ENCODE measurements around the gene BCAS1.

DNA sequence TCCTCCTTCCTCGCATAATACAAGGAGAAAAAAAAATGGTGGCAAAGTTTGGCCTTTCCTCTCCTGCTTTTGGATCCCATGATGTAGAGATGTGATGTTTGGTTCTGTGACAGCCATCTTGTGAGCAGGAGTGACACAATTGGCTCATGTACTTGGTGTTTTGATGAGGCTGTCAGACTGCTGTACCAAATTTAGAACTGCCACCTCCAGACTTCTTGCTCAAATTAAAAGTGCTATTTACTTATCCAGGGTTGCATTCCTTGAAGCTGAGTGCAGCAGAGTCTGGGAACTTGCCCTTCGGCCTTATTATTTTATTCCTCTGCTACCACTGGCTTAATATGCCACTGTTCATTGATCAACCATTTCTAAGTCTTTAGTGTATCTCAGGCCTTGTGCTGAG, 21.9 kb downstream of the BCAS1 start:
- TF ChIP-seq POLR2A (IDR thresholded peaks at IDR 0.05; ENCODE audit: low read depth, low read length) (no peak), MYC (IDR thresholded peaks at IDR 0.05; ENCODE audit: low read depth, low read length) (no peak), EZH2 (IDR thresholded peaks at IDR 0.05; ENCODE audit: borderline replicate concordance, low read depth, low read length, severe bottlenecking) (no peak), MAX (IDR thresholded peaks at IDR 0.05; ENCODE audit: insufficient read depth, insufficient read length) (no peak), POLR2AphosphoS5 (IDR thresholded peaks at IDR 0.05; ENCODE audit: insufficient read depth, low read depth, low read length) (no peak)
- TF ChIP-seq, protein P1, sequence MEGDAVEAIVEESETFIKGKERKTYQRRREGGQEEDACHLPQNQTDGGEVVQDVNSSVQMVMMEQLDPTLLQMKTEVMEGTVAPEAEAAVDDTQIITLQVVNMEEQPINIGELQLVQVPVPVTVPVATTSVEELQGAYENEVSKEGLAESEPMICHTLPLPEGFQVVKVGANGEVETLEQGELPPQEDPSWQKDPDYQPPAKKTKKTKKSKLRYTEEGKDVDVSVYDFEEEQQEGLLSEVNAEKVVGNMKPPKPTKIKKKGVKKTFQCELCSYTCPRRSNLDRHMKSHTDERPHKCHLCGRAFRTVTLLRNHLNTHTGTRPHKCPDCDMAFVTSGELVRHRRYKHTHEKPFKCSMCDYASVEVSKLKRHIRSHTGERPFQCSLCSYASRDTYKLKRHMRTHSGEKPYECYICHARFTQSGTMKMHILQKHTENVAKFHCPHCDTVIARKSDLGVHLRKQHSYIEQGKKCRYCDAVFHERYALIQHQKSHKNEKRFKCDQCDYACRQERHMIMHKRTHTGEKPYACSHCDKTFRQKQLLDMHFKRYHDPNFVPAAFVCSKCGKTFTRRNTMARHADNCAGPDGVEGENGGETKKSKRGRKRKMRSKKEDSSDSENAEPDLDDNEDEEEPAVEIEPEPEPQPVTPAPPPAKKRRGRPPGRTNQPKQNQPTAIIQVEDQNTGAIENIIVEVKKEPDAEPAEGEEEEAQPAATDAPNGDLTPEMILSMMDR (IDR thresholded peaks at IDR 0.05; ENCODE audit: extremely low read depth in 1 of 2, insufficient read depth in 1 of 2, low read depth in 1 of 2, low read length in 2 of 2): no peak
